DLD1 (cell line): ENCODE results near the gene RNF11.

Experiments used
- in situ Hi-C: cut with HindIII; loops from 2 replicates; pipeline ENCODE4 v1.10.0; 2017; ENCODE audit warnings: low sequenced_read_pairs

The RNF11 gene

GRCh38 chr1:51310871-51311613 lies 75.0 kb downstream of the RNF11 start:
- in situ Hi-C loops = no loop called here

- in situ Hi-C loops = no loop called here
Observed at GRCh38 chr1:51311826-51312225, 75.8 kb downstream of the RNF11 start.

- in situ Hi-C loops = no loop called here
Observed at GRCh38 chr1:51312718-51313117, 76.6 kb downstream of the RNF11 start.

- in situ Hi-C loops = no loop called here
Observed at GRCh38 chr1:51313268-51313852, 77.3 kb downstream of the RNF11 start.

- in situ Hi-C loops = no loop called here
Observed at GRCh38 chr1:51313961-51314777, 78.1 kb downstream of the RNF11 start.

GRCh38 chr1:51314974-51315373 lies 78.9 kb downstream of the RNF11 start:
- in situ Hi-C loops = no loop called here

GRCh38 chr1:51316113-51316845 lies 80.2 kb downstream of the RNF11 start:
- in situ Hi-C loops = no loop called here

GRCh38 chr1:51316846-51317120 lies 80.7 kb downstream of the RNF11 start:
- in situ Hi-C loops = no loop called here

GRCh38 chr1:51317798-51318197 lies 81.7 kb downstream of the RNF11 start:
- in situ Hi-C loops = no loop called here

- in situ Hi-C loops = no loop called here
Observed at GRCh38 chr1:51320967-51321923, 85.2 kb downstream of the RNF11 start.

GRCh38 chr1:51321924-51322280 lies 85.8 kb downstream of the RNF11 start:
- in situ Hi-C loops = no loop called here

GRCh38 chr1:51322417-51323101 lies 86.5 kb downstream of the RNF11 start:
- in situ Hi-C loops = no loop called here
